Stomach (tissue), 9 donors: ENCODE measurements around the gene ANKRA2. TPM values are rescaled to one million over a fixed set of nuclear protein-coding genes. Genes with fewer than 3 reads are reported as not detected.

ENCODE experiments used
- DNase-seq, 2 donors: peaks; one replicate each; pipeline versions ENCODE4 v3.0.0 to v3.0.0-alpha.2; 2013 to 2019
- H3K27ac ChIP-seq, 5 donors: fragments of 200-600 bp in 4 of 5; sonication (generic) in 4 of 5; one replicate each; pipeline ENCODE4 v1.5.1; 2013 to 2019; ENCODE audit warnings: mild to moderate bottlenecking in 1 of 5, moderate library complexity in 1 of 5
- H3K27me3 ChIP-seq, 3 donors: fragments of 200-600 bp; sonication (generic); one replicate each; pipeline ENCODE4 v1.5.1; 2017 to 2019; ENCODE audit warnings: mixed run types in 1 of 3
- H3K36me3 ChIP-seq, 4 donors: fragments of 200-600 bp; sonication (generic); 1 replicate in 3 of 4; 2 replicates in 1 of 4; pipeline ENCODE4 v1.5.1; 2016 to 2019
- H3K4me1 ChIP-seq, 4 donors: fragments of 200-600 bp; sonication (generic); one replicate each; pipeline ENCODE4 v1.5.1; 2016 to 2019
- H3K4me3 ChIP-seq, 4 donors: fragments of 200-600 bp; sonication (generic) in 3 of 4; one replicate each; pipeline ENCODE4 v1.5.1; 2016 to 2019; ENCODE audit warnings: mild to moderate bottlenecking in 1 of 4
- H3K9me3 ChIP-seq, 4 donors: fragments of 200-600 bp; sonication (generic); one replicate each; pipeline ENCODE4 v1.5.1; 2016 to 2019
- EP300 ChIP-seq: sonication (generic); formaldehyde crosslinking; IDR thresholded peaks from one replicate; pipeline ENCODE4 v1.6.1; 2017; ENCODE audit warnings: antibody characterized with exemption
- POLR2A ChIP-seq, 4 donors: fragments of 450-650 bp; IDR thresholded peaks; one replicate each; pipeline ENCODE4 v1.6.1; 2016; ENCODE audit warnings: antibody characterized with exemption in 4 of 4, control low read depth in 2 of 4, mild to moderate bottlenecking in 1 of 4, moderate library complexity in 1 of 4
- POLR2AphosphoS5 ChIP-seq, 3 donors: sonication (generic); formaldehyde crosslinking; IDR thresholded peaks; one replicate each; pipeline ENCODE4 v1.6.1; 2016; ENCODE audit warnings: antibody characterized with exemption in 3 of 3
- WGBS, 5 donors: extraction: QIAGEN DNeasy Blood & Tissue Kit in 3 of 5; methylation state at CpG; one replicate each; pipeline versions ENCODE4 v1.1.5 to v1.1.7; 2013 to 2018; 5-methylcytosine and 5-hydroxymethylcytosine counted together
- intact Hi-C: fragments of 100-400 bp; cut with DNase I; formaldehyde crosslinking; loops from one replicate; pipeline ENCODE4 v1.15.1; 2023; ENCODE audit warnings: low total_unique reads
- polyA plus RNA-seq, 3 donors: library from polyadenylated mRNA; stranded (reverse); fragments of 200-250 nt; gene quantifications; one replicate each; pipeline ENCODE4 v1.2.3, GENCODE V29; 2013
- total RNA-seq, 5 donors: library from RNA; depleted of rRNA; stranded (reverse); fragments of >200 nt; gene quantifications; one replicate each; pipeline versions ENCODE4 v1.1.0 to v1.2.3, GENCODE V29; 2014 to 2016
- TF ChIP-seq, protein P1 (sequence below), 7 experiments: fragments of 450-650 bp in 4 of 7; fragments of 200-600 bp in 3 of 7; sonication (generic) in 3 of 7; IDR thresholded peaks; one replicate each; pipeline ENCODE4 v1.5.1; 2016 to 2019; ENCODE audit warnings: antibody characterized with exemption in 7 of 7, control low read depth in 2 of 7, mild to moderate bottlenecking in 1 of 7
- donor health status: healthy with polysubstance abuse.
- donor health status: Bipolar disorder and iron deficiency.
- donor health status: healthy.

ANKRA2 gene
- total and polyA plus RNA-seq, 8 donors, result 2.0 to 115 (median 24.0) TPM

GRCh38 chr5:73507062-73507461 is 58.4 kb downstream of the ANKRA2 start:
- H3K27ac ChIP-seq, result no peak overlapping the region
- WGBS, 5 donors, result 19 to 38% (median 35%) methylated on average over 2 of the region's 2 CpGs
- H3K36me3 ChIP-seq, result peaks cover 44 to 50% (median 47%) of the 10 kb centered on the region in 4 donors
- no peaks in the 10 kb centered on the region for H3K27me3 ChIP-seq
- H3K9me3 ChIP-seq, result no peaks in the 10 kb centered on the region
- intact Hi-C loops, result no loop called here
- no peak overlapping the region for H3K4me3 ChIP-seq
- DNase-seq, result peak in 1 of 2 donors; percentile 10
- H3K4me1 ChIP-seq, result peaks cover 0 to 42% (median 20%) of the 10 kb centered on the region in 4 donors
- TF ChIP-seq, protein P1, sequence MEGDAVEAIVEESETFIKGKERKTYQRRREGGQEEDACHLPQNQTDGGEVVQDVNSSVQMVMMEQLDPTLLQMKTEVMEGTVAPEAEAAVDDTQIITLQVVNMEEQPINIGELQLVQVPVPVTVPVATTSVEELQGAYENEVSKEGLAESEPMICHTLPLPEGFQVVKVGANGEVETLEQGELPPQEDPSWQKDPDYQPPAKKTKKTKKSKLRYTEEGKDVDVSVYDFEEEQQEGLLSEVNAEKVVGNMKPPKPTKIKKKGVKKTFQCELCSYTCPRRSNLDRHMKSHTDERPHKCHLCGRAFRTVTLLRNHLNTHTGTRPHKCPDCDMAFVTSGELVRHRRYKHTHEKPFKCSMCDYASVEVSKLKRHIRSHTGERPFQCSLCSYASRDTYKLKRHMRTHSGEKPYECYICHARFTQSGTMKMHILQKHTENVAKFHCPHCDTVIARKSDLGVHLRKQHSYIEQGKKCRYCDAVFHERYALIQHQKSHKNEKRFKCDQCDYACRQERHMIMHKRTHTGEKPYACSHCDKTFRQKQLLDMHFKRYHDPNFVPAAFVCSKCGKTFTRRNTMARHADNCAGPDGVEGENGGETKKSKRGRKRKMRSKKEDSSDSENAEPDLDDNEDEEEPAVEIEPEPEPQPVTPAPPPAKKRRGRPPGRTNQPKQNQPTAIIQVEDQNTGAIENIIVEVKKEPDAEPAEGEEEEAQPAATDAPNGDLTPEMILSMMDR (IDR thresholded peaks at IDR 0.05), result no peak
- no peak for TF ChIP-seq POLR2A (IDR thresholded peaks at IDR 0.05)
- TF ChIP-seq EP300, result no peak
- TF ChIP-seq POLR2AphosphoS5 (IDR thresholded peaks at IDR 0.05), result no peak

GRCh38 chr5:73506459-73506955 is 58.9 kb downstream of the ANKRA2 start:
- TF ChIP-seq, protein P1 (IDR thresholded peaks at IDR 0.05), result no peak
- TF ChIP-seq POLR2AphosphoS5 (IDR thresholded peaks at IDR 0.05), result no peak
- no peak for TF ChIP-seq POLR2A (IDR thresholded peaks at IDR 0.05)
- TF ChIP-seq EP300, result no peak
- peaks cover under 1 to 46% (median 23%) of the 10 kb centered on the region in 4 donors for H3K4me1 ChIP-seq
- 82 to 87% (median 83%) methylated on average over 5 of the region's 5 CpGs for WGBS, 5 donors
- no peak overlapping the region for H3K4me3 ChIP-seq
- no peak overlapping the region for H3K27ac ChIP-seq
- H3K27me3 ChIP-seq, result no peaks in the 10 kb centered on the region
- DNase-seq, result no peak
- no peaks in the 10 kb centered on the region for H3K9me3 ChIP-seq
- intact Hi-C loops, result no loop called here
- H3K36me3 ChIP-seq, result peaks cover 44 to 55% (median 52%) of the 10 kb centered on the region in 4 donors

Other genes starting within 250 kb of the ANKRA2 start
- gene FOXD1, start 116.9 kb downstream of the ANKRA2 start, total RNA-seq, result under 1 TPM in 1 of 5 donors, not detected in 4; 0.18 TPM
- gene FOXD1, start 116.9 kb downstream of the ANKRA2 start, polyA plus RNA-seq, result under 1 TPM in 2 of 3 donors, not detected in 1; 0.19 to 0.28 TPM
- 100 to 1,000 TPM; 154 to 498 (median 339) TPM for gene BTF3, start 67.2 kb downstream of the ANKRA2 start, total RNA-seq
- 1,000 to 10,000 TPM in 1 of 3 donors, 100 to 1,000 TPM in 2; 692 to 1,046 (median 765) TPM for gene BTF3, start 67.2 kb downstream of the ANKRA2 start, polyA plus RNA-seq
- gene UTP15, start 104 bp upstream of the ANKRA2 start, total RNA-seq, result 100 to 1,000 TPM in 2 of 5 donors, 10 to 100 TPM in 2, under 1 TPM in 1; 0.87 to 168 (median 45.0) TPM
- gene UTP15, start 104 bp upstream of the ANKRA2 start, polyA plus RNA-seq, result 1 to 10 TPM; 3.2 to 4.7 (median 3.5) TPM
- gene ARHGEF28, start 60.6 kb upstream of the ANKRA2 start, total RNA-seq, result 100 to 1,000 TPM in 3 of 5 donors, 10 to 100 TPM in 2; 25.8 to 156 (median 111) TPM
- 10 to 100 TPM; 13.9 to 16.2 (median 13.9) TPM for gene ARHGEF28, start 60.6 kb upstream of the ANKRA2 start, polyA plus RNA-seq